ENCODE results near the gene FOXA3.

The FOXA3 gene

DNA sequence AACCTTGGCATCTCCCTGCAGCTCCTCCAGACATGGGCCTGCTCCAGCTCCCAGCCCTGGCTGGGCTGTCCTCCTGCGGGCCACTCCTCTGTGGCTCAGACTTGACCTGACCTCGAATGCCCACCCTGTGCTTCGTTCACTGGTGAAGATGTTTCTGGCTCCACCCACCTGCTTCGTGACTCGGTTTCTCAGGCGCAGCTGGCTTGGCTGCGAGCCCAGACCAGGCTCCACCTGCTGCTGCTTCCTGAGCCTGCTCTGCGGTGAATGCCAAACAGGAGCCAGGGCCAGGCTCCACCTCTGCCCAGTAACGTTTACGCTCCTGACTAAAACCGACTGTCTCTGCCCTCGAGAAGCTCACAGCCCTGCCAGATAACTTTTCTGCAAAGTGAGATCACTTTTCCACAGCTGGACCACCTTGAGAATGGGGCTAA lies 40.1 kb upstream of the FOXA3 start:
- FAIRE-seq (no peak), DNase-seq (ENCODE audit: insufficient read length, low spot score) (no peak)
- no peak for TF ChIP-seq POLR2A (IDR thresholded peaks at IDR 0.05; ENCODE audit: low read depth, low read length)

DNA sequence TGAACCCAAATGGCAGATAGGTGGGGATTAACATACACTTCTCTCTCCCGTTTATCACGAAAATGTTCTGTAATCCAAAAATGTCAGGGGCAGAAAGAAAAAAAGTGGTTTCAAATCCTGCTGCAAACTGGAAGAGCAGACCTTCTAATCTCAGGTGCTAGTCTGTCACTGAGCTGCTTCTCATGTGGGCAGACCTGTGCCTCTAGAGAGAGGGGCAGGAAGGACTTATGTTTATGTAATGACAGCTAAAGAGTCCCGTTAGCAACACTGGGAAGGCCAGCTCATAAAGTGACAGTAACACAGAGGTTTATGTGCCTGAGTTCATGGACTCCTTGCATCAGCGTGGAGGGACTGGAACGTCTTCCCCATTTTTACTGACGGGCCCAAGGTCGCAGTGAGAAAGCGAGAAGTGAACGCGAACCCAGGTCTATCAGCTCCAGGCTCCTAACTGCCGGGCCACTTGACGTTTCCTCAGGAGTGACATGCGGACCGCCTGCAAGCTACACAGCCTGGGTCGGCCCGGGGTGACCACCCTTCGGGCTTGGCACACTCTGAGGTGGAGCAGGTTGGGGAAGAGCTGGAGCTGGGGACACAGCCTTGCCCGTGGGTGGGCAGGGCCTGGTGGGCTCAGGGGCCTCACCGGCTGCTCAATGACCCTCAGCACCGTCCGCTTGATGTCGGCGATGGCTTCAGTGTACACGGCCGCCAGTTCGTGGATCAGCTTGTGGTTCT lies 39.4 kb upstream of the FOXA3 start:
- DNase-seq (ENCODE audit: insufficient read length, low spot score) = no peak
- TF ChIP-seq POLR2A (IDR thresholded peaks at IDR 0.05; ENCODE audit: low read depth, low read length) = no peak
- FAIRE-seq = no peak

DNA sequence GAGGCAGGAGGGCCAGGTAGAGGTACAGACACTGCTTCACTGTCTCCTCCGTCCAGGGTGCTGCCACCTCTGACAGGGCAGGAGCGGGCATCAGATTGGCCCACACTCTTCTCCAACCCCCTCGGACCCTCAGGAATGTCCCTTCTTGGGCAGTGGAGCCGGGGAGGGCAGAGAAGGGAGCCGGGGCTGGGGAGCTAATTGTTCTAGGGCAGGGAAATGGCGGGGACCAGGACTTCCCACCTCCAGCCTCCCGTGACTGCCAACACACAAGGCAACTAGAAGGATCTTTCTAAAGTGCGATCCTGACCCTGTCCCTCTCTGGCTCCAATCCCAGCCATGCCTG lies 38.9 kb upstream of the FOXA3 start:
- TF ChIP-seq POLR2A (IDR thresholded peaks at IDR 0.05; ENCODE audit: low read depth, low read length) = no peak
- no peak for FAIRE-seq

DNA sequence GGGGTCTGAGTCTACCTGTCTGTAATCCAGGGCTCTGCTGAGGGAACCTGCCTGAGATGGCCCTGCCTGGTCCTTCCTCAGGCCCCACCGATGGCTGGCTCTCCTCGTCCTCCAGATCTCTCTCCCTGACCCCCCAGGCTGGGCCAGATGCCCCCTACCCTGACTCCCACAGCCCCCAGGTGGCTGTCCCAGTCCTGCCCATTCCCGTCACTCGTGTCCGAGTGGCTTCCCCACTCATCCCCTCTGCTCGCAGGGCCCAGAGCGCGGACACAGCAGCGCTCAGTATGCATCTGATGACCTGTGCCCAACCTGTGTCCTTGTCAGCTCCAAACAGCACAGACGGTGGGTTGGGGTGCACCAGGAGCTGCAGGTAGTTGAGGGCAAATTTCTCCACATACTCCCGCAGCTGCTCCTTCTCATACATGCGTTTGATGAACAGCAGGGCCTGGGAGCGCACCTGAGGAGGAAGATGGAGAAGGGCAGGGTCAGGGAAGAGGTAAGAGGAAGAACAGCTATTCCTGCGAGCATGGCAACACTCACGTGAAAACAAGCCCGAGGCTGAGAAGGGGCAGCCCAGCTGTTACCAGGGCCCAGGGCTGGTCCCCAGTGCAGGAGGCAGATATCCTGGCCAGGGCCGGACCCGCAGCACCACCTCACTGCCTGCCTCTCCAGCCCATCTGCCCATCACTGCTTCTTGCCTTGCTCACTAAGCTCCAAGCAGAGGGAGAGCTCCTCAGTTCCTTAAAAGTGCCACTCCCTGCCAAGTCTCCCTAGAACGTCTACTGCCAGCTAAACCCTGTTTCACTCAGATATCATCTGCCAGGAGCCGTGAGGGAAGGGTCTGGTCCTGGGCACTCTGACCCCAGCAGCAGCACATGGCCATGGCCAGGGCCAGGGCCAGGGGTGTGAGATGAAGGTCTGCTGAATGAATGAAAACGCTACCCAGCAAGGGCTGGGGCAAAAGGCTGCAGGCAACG lies 37.9 kb upstream of the FOXA3 start:
- no peak for TF ChIP-seq POLR2A (IDR thresholded peaks at IDR 0.05; ENCODE audit: low read depth, low read length)
- DNase-seq (ENCODE audit: insufficient read length, low spot score) (no peak), FAIRE-seq (no peak)

More for the DNA sequence above, 38.9 kb upstream of the FOXA3 start:
- no peak for DNase-seq (ENCODE audit: insufficient read length, low spot score)

DNA sequence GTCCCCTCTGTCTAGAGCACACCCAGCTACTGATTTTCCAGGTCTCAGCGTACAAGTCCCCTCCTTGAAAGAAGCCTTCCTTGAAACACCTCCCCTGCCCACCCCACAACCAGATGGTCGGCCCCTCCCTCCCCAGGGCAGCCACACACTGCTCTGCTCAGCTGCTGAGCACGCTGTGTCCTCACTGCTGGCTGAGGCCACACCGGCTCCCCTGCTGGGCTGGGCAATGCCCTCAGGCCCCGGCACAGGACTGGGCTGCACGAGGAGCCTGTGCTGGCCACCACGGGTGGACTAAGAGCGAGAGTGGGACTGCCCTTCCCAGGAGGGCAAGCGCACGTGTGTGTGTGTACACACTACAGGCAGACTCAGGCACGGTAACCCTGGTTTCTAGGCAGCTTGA lies 37.2 kb upstream of the FOXA3 start:
- TF ChIP-seq POLR2A (IDR thresholded peaks at IDR 0.05; ENCODE audit: low read depth, low read length) = no peak
- FAIRE-seq (no peak), DNase-seq (ENCODE audit: insufficient read length, low spot score) (no peak)

- no peak for TF ChIP-seq POLR2A (IDR thresholded peaks at IDR 0.05; ENCODE audit: low read depth, low read length)
- DNase-seq (ENCODE audit: insufficient read length, low spot score) (no peak), FAIRE-seq (no peak)
Measured at GRCh38 chr19:45827459-45828093, 36.5 kb upstream of the FOXA3 start.

- DNase-seq (ENCODE audit: insufficient read length, low spot score) = no peak
- TF ChIP-seq POLR2A (IDR thresholded peaks at IDR 0.05; ENCODE audit: low read depth, low read length) = no peak
- no peak for FAIRE-seq
Measured at GRCh38 chr19:45828523-45828922, 35.6 kb upstream of the FOXA3 start.

DNA sequence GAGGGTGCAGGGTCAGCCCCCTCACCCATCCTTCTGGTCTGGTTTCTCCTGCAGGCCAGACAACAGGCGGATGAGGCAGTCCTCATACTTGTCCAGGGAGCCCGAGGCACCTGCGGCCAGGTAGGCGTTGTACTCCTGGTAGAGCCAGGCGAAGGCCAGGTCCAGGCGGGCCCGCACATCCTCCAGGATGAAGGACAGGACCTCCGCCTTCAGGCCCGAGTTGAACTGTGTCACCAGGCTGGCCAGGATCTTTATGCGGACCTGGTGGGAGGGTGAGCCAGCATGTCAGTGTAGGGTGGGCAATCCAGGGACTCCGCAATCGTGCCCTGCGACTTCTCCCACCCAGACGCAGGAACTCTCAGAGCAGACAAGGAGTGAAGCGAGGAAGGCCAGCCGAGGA lies 35.2 kb upstream of the FOXA3 start:
- no peak for TF ChIP-seq POLR2A (IDR thresholded peaks at IDR 0.05; ENCODE audit: low read depth, low read length)
- FAIRE-seq (no peak), DNase-seq (ENCODE audit: insufficient read length, low spot score) (no peak)

DNA sequence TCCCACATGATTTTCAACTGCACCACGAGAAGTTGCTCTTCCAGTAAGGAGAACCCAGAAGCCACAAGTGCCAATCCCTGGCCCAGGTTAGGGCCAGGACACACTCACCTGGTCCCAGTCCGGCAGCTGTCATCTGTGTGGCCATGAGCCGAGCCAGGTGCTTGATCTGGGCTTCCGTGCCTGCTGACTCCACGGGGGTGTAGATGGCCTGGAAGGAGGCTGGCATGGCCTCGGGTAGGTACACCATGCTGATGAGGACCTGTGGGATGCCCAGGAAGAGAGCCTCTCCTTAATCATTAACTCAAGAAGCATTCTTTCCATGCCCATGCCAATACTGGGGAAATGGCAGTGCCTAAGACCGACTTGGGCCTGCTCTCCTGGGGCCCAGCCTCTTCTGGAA lies 29.2 kb upstream of the FOXA3 start:
- FAIRE-seq (no peak), DNase-seq (ENCODE audit: insufficient read length, low spot score) (no peak)
- no peak for TF ChIP-seq POLR2A (IDR thresholded peaks at IDR 0.05; ENCODE audit: low read depth, low read length)

DNA sequence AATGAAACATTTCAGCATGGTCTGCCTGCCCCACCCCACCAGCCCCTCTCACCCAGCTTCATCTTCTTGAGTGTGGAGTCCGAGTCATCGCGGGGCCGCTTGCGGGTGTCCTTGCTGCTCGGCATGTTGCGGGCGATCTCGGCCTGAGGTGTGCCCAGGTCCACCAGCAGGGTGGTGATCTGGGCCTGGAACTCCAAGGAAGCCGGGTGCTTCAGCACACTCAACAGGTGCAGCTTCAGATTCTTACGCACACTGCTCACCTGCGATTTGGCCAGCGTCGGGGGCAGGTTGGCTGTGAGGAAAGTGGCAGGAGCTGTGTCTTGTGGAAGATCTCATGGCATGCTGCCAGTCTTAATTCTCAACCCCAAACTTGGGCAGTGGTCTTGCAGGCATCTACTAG lies 21.9 kb upstream of the FOXA3 start:
- DNase-seq (ENCODE audit: insufficient read length, low spot score) (no peak), FAIRE-seq (no peak)
- no peak for TF ChIP-seq POLR2A (IDR thresholded peaks at IDR 0.05; ENCODE audit: low read depth, low read length)

DNA sequence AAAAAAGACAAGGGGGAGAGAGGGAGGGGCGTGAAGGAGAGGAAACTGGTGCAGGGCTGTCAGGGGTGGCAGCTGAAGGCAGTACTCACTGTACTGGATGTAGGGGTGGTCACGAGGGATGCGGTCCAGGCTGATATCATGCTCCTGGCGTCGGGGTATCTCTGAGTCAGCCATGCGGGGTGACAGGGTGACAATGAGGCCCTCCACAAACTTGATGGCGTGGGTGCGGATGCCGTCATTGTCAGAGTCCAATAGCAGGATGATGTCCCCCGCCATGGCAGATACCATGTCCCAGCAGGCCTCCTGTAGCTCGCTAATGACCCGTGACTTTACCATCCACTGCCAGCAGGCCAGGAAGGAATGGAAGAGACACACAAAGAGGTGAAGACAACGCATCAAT lies 16.5 kb upstream of the FOXA3 start:
- TF ChIP-seq POLR2A (IDR thresholded peaks at IDR 0.05; ENCODE audit: low read depth, low read length) = no peak
- no peak for DNase-seq (ENCODE audit: insufficient read length, low spot score)
- FAIRE-seq = no peak

DNA sequence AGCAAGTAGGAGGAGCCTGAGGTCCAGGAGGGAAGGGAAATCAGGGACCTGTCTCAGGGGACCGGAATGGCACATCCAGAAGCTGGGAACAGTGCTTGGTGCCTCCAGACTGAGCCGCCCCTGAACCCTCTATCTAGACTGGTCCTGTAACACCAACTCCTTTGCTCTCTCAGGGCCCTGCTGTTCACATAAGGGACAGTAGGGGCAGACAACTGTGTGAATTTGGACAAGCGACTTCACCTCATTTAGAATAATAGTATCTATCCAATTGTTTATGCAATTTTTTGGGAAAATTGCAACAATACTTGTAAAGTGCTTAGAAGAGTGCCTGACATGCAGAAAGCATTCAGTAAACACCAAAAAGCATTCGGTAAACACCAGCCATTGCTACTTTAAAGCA lies 15.2 kb upstream of the FOXA3 start:
- no peak for TF ChIP-seq POLR2A (IDR thresholded peaks at IDR 0.05; ENCODE audit: low read depth, low read length)
- DNase-seq (ENCODE audit: insufficient read length, low spot score) (no peak), FAIRE-seq (no peak)

DNA sequence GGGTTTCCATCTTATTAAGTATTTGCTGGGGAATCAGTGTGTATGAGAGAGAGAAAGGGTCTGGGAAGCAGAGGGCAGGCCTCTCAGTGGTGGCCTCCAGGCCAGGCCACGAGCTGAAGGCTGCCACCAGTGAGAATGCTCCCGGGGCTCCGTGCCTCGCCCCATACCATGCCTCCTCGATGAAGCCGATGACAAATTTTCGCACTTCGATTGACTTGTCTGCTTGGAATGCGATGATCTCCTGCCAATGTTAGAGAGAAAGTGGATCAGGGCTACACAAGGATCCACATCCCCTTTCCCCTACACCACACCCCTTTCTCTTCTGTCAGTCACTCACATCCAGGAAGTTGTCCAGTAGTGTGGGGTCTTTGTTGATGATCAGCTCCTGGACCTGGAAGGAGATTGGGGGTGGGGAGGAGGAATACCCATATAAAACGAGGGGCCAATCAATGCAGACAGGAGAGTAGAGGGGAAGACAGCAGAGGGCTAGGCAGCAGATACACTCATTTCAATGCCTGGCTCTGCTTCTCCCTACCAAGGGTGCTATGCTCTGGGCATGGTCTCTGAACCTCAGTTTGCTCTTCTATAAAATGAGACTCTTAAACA lies 11.9 kb upstream of the FOXA3 start:
- FAIRE-seq (no peak), DNase-seq (ENCODE audit: insufficient read length, low spot score) (no peak)
- no peak for TF ChIP-seq POLR2A (IDR thresholded peaks at IDR 0.05; ENCODE audit: low read depth, low read length)

GRCh38 chr19:45852983-45853382 lies 11.1 kb upstream of the FOXA3 start:
- no peak for DNase-seq (ENCODE audit: insufficient read length, low spot score)
- no peak for FAIRE-seq
- TF ChIP-seq POLR2A (IDR thresholded peaks at IDR 0.05; ENCODE audit: low read depth, low read length) = no peak

Data from H54 (cell line).